HepG2 (cell line): ENCODE data around the gene FBXO10. TPM values are rescaled to one million over a fixed set of nuclear protein-coding genes. Genes with fewer than 3 reads are reported as not detected.

ENCODE experiments used
- ATAC-seq: fragments of 200-7000 bp; cut with Tn5 transposase; 3 replicates; pipeline ENCODE4 v1.9.1; 2020; ENCODE audit warnings: mild to moderate bottlenecking, moderate library complexity
- BruUV-seq: library from RNA; stranded (reverse); fragments of 400-500 nt; replicated peaks from 2 replicates; lab custom pipeline; 2021; lab: Mats Ljungman, UMichigan
- CTCF ChIA-PET: fragments of 300-600 bp; formaldehyde crosslinking; extraction: SDS; loops from one replicate; lab custom pipeline; 2021; ENCODE audit warnings: low total read pairs, inconsistent platforms, low intra/inter-chr PET ratio; lab: Yijun Ruan, JAX
- POLR2A ChIA-PET: fragments of 350-600 bp; sonication (Branson Sonifier 250); formaldehyde crosslinking; loops from one replicate; lab custom pipeline; 2020; ENCODE audit warnings: antibody characterized with exemption, inconsistent platforms; lab: Yijun Ruan, JAX
- DNase-seq: peaks from one replicate; pipeline ENCODE4 v3.0.0-alpha.2; 2015; ENCODE audit warnings: low spot score
- FAIRE-seq: peaks from 3 replicates; lab custom pipeline; 2011; peaks lifted over from hg19 to GRCh38; lab: Jason Lieb, UNC
- H2AFZ ChIP-seq: one replicate; pipeline ENCODE4 v1.6.1; 2011; ENCODE audit warnings: low read length, inconsistent platforms
- H3K27ac ChIP-seq: fragments of 300-600 bp; 3 replicates; pipeline ENCODE4 v1.8.0; 2011; ENCODE audit warnings: mixed run types, mild to moderate bottlenecking, mixed read lengths, low read length, inconsistent platforms; ENCODE audit not compliant: insufficient read depth; ENCODE audit errors: extremely low read length
- H3K27me3 ChIP-seq, 2 experiments: fragments of 200-600 bp in 1 of 2; 2 replicates in 1 of 2; 3 replicates in 1 of 2; pipeline versions ENCODE4 v1.6.0 to v1.8.0; 2011; ENCODE audit warnings: low read length in 2 of 2, mild to moderate bottlenecking in 2 of 2, moderate library complexity in 2 of 2, inconsistent platforms in 1 of 2; ENCODE audit not compliant: insufficient read depth in 2 of 2, control insufficient read depth in 1 of 2
- H3K36me3 ChIP-seq, 2 experiments: fragments of 200-600 bp in 1 of 2; replicated peaks in 1 of 2; 2 replicates in 1 of 2; 3 replicates in 1 of 2; pipeline versions ENCODE4 v1.5.1 to v1.8.0; 2011; ENCODE audit warnings: low read length in 2 of 2, inconsistent platforms in 1 of 2; ENCODE audit not compliant: insufficient read depth in 2 of 2, control insufficient read depth in 1 of 2
- H3K4me1 ChIP-seq: 2 replicates; pipeline ENCODE4 v1.5.1; 2012; ENCODE audit warnings: low read length, inconsistent platforms; ENCODE audit not compliant: insufficient read depth
- H3K4me2 ChIP-seq: 2 replicates; pipeline ENCODE4 v1.6.0; 2011; ENCODE audit warnings: low read depth, low read length, inconsistent platforms
- H3K4me3 ChIP-seq, 3 experiments: fragments of 200-600 bp in 1 of 3; sonication (generic), shearing (Covaris generic) in 1 of 3; replicated peaks in 1 of 3; 2 replicates each; pipeline ENCODE4 v1.5.1; 2011 to 2016; ENCODE audit warnings: low read length in 3 of 3, inconsistent platforms in 2 of 3, low read depth in 2 of 3, mild to moderate bottlenecking in 2 of 3, control low read depth in 1 of 3, mixed read lengths in 1 of 3; ENCODE audit not compliant: insufficient read depth in 1 of 3
- H3K79me2 ChIP-seq: one replicate; pipeline ENCODE4 v1.6.1; 2011; ENCODE audit warnings: low read length, inconsistent platforms; ENCODE audit not compliant: insufficient read depth
- H3K9ac ChIP-seq: 2 replicates; pipeline ENCODE4 v1.6.0; 2011; ENCODE audit warnings: mild to moderate bottlenecking, low read depth, low read length, inconsistent platforms; ENCODE audit not compliant: insufficient read depth
- H3K9me3 ChIP-seq: 2 replicates; pipeline ENCODE4 v1.5.1; 2012; ENCODE audit warnings: mild to moderate bottlenecking, low read length
- H4K20me1 ChIP-seq: 2 replicates; pipeline ENCODE4 v1.6.0; 2011; ENCODE audit warnings: inconsistent platforms, mild to moderate bottlenecking, low read length, moderate library complexity; ENCODE audit not compliant: insufficient read depth
- ATAD3A ChIP-seq: sonication (generic); formaldehyde crosslinking; IDR thresholded peaks from 2 replicates; pipeline ENCODE4 v1.4.0; 2020; ENCODE audit warnings: missing genetic modification reagents
- E2F5 ChIP-seq: sonication (generic); formaldehyde crosslinking; conservative IDR thresholded peaks from 2 replicates; pipeline ENCODE4 v1.4.0; 2020; ENCODE audit warnings: missing genetic modification reagents
- ELF3 ChIP-seq: IDR thresholded peaks from 2 replicates; pipeline ENCODE4 v1.6.1; 2016; ENCODE audit warnings: missing genetic modification reagents, missing compliant biosample characterization
- GTF3A ChIP-seq: sonication (generic); formaldehyde crosslinking; conservative IDR thresholded peaks from 2 replicates; pipeline ENCODE4 v1.4.0; 2020; ENCODE audit warnings: mild to moderate bottlenecking, missing genetic modification reagents
- HOMEZ ChIP-seq: IDR thresholded peaks from 2 replicates; pipeline ENCODE4 v1.6.1; 2016; ENCODE audit warnings: low read depth
- PCBP1 ChIP-seq: fragments of 200-400 bp; formaldehyde crosslinking; IDR thresholded peaks from 2 replicates; pipeline ENCODE4 v1.6.1; 2017; ENCODE audit warnings: mild to moderate bottlenecking, low read depth, low read length, borderline replicate concordance
- THRA ChIP-seq: sonication (generic); formaldehyde crosslinking; IDR thresholded peaks from 2 replicates; pipeline ENCODE4 v1.4.0; 2020; ENCODE audit warnings: missing genetic modification reagents, borderline replicate concordance
- ZBTB10 ChIP-seq: sonication (generic); formaldehyde crosslinking; IDR thresholded peaks from 2 replicates; pipeline ENCODE4 v1.4.0; 2020; ENCODE audit warnings: missing genetic modification reagents, borderline replicate concordance
- ZFP90 ChIP-seq: sonication (generic); formaldehyde crosslinking; IDR thresholded peaks from 2 replicates; pipeline ENCODE4 v1.8.0; 2022; ENCODE audit warnings: missing genetic modification reagents, mild to moderate bottlenecking, inconsistent platforms, borderline replicate concordance
- ZNF160 ChIP-seq: sonication (generic); formaldehyde crosslinking; IDR thresholded peaks from 2 replicates; pipeline ENCODE4 v1.8.0; 2022; ENCODE audit warnings: mild to moderate bottlenecking, inconsistent platforms, missing genetic modification reagents
- ZNF256 ChIP-seq: sonication (generic); formaldehyde crosslinking; conservative IDR thresholded peaks from 2 replicates; pipeline ENCODE4 v1.4.0; 2020; ENCODE audit warnings: missing genetic modification reagents
- ZNF274 ChIP-seq: sonication (generic); formaldehyde crosslinking; IDR thresholded peaks from 2 replicates; pipeline ENCODE4 v1.5.1; 2020; ENCODE audit warnings: mild to moderate bottlenecking, missing genetic modification reagents
- ZNF589 ChIP-seq: sonication (generic); formaldehyde crosslinking; conservative IDR thresholded peaks from 2 replicates; pipeline ENCODE4 v1.8.0; 2022; ENCODE audit warnings: mild to moderate bottlenecking, moderate library complexity, missing genetic modification reagents
- ZNF761 ChIP-seq: sonication (generic); formaldehyde crosslinking; conservative IDR thresholded peaks from 2 replicates; pipeline ENCODE4 v1.4.0; 2020; ENCODE audit warnings: mild to moderate bottlenecking, missing genetic modification reagents
- WGBS: methylation state at CpG from one replicate; pipeline ENCODE4 v1.1.6; 2017; ENCODE audit warnings: low lambda C conversion rate; 5-methylcytosine and 5-hydroxymethylcytosine counted together
- in situ Hi-C: cut with HindIII; loops from 2 replicates; pipeline ENCODE4 v1.10.0; 2017; ENCODE audit warnings: low pct_unique_long_range_greater_than_20kb; ENCODE audit not compliant: extremely low pct_ligation_motif_present
- intact Hi-C: fragments of 100-400 bp; cut with micrococcal nuclease; formaldehyde crosslinking; loops from one replicate; pipeline ENCODE4 v1.10.0; 2022; ENCODE audit not compliant: unreplicated experiment
- polyA plus RNA-seq, 8 experiments: library from polyadenylated mRNA; depleted of rRNA in 3 of 8; stranded (reverse) in 7 of 8; unstranded in 1 of 8; fragments of >200 nt; fragmentation: Illumina TruSeq in 4 of 8; extraction: Trizol in 4 of 8; gene quantifications; 2 replicates each; pipeline versions ENCODE4 v1.2.1 to v1.2.3, GENCODE V29; 2011 to 2016; ENCODE audit warnings: low read depth in 4 of 8, missing spikeins in 1 of 8, mixed read lengths in 1 of 8; ENCODE audit not compliant: insufficient read depth in 1 of 8
- total RNA-seq, 5 experiments: library from RNA; depleted of rRNA; stranded (reverse); fragments of >200 nt; fragmentation: Illumina TruSeq; extraction: Trizol; gene quantifications; 2 replicates each; pipeline ENCODE4 v1.2.3, GENCODE V29; 2016; ENCODE audit warnings: low read depth in 1 of 5

Gene FBXO10
- total and polyA plus RNA-seq, 2 of the 13 experiments (the other 11 are each of a cell fraction or from before 2014, with no cell fraction given) = 3.1 to 5.1 TPM

- 1% methylated on average over 13 of the region's 56 CpGs for WGBS
- H4K20me1 ChIP-seq = no peaks in the 10 kb centered on the region
- in situ Hi-C loops (loop anchor here (10.0 to 25.0 kb wide), 4 partner anchors 252 to 877 kb away; partner anchors contain the start of gene SLC25A51), intact Hi-C loops (loop anchor here (5.0 to 10.0 kb wide), 3 partner anchors 107 to 417 kb away; partner anchors contain the start of genes EXOSC3, SLC25A51 and TOMM5)
- BruUV-seq = no TSS peak
- ATAC-seq (peak; percentile 95), FAIRE-seq (peak; percentile 71), DNase-seq (peak; percentile 92)
- peak within 1 kb of the TSS; percentile 84 for H3K27ac ChIP-seq
- no peaks in the 10 kb centered on the region; a peak in 1 of 5 replicates for H3K27me3 ChIP-seq
- peak within 1 kb of the TSS; percentile 79 to 86 (median 82) for H3K4me3 ChIP-seq
- CTCF ChIA-PET = no interaction called here
- peaks cover 20% of the 10 kb centered on the region for H3K79me2 ChIP-seq
- POLR2A ChIA-PET = interaction anchor here (0.7 to 2.5 kb wide), 11 partner anchors 10 to 423 kb away, joined by 3 to 18 read pairs (median 6); partner anchors contain the start of genes EXOSC3, GRHPR, SLC25A51 and TOMM5
- peak within 1 kb of the TSS; percentile 86 for H3K9ac ChIP-seq
- H3K4me2 ChIP-seq = peak within 1 kb of the TSS; percentile 75
- no peaks in the 10 kb centered on the region for H3K9me3 ChIP-seq
- H2AFZ ChIP-seq = peak within 1 kb of the TSS; percentile 34
- H3K36me3 ChIP-seq = peaks cover 2 to 20% of the 10 kb centered on the region in 2 experiments; a peak in 4 of 5 replicates
- H3K4me1 ChIP-seq = peaks cover 52% of the 10 kb centered on the region
- TF ChIP-seq ZFP90 (CRISPR knock-in tag) (peak; percentile 12; the same call in 1 of the 2 replicates), HOMEZ (CRISPR knock-in tag) (0 out of 2 replicates have a peak, but pooled peaks have one; percentile 29), ZNF274 (CRISPR knock-in tag) (0 out of 2 replicates have a peak, but pooled peaks have one; percentile 21), ZNF761 (CRISPR knock-in tag) (peak; percentile 88), GTF3A (CRISPR knock-in tag) (peak; percentile 96), ATAD3A (CRISPR knock-in tag) (no peak), ELF3 (CRISPR knock-in tag) (peak; percentile 77), PCBP1 (no peak), ZBTB10 (no peak), E2F5 (peak; percentile 58; the same call in 1 of the 2 replicates), ZNF256 (0 out of 2 replicates have a peak, but pooled peaks have one; percentile 43), ZNF589 (CRISPR knock-in tag) (no peak), THRA (CRISPR knock-in tag) (0 out of 2 replicates have a peak, but pooled peaks have one; percentile 10), ZNF160 (peak; percentile 52; the same call in 1 of the 2 replicates)
Observed at GRCh38 chr9:37485389-37486255, 90.6 kb downstream of the FBXO10 start, which contains the start of gene POLR1E. Gene POLR1E (plus strand): TSS chr9:37485948. CDS start chr9:37486048, 100 bp downstream.
